IPS-NIHi11 (cell line): Measurements from ENCODE around the gene ZNF708.
"Not testable (repeated sequence)": the region's sequence is repeated elsewhere in the genome, so short reads cannot be mapped to it uniquely, and the experiment has no call there.

ENCODE experiments used
- DNase-seq: peaks from one replicate; pipeline ENCODE4 v3.0.0; 2012; ENCODE audit warnings: mixed read lengths, low spot score

ZNF708 gene

DNA sequence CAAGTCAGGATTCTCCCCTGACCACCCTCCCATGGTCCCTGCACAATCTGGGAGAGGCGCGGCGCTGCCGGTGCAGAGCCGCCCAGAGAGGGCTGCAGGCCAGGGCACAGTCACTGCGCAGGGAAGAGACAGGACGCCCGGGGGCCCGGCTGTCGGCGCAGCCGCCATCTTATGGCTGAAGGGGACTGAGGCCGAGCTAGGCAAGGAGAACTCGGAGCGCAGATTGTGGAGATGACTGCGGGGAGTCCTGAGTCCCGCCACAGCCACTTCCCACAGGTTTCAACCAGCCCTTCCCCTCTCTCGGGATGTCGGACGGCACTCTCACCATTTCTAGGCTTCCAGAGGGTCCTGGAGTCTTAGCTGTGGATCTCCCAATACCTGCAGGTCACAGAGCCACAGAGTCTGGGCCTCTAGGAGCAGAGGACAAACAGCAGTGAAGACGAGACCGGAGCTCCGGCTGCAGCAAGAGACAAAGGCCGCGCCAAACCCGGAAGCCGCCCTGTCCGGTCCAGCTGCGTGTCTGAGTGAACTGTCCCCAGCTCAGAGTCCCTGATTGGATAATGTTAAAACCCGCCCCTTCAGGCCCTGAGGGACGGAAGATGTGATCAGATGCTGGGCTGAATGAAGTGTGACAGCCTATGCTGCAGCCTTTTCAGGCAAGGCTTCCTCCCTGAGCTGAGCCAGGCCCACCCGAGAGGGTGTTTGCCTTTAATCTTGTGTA lies at the start of gene ZNF708:
TSS of gene ZNF708 (minus strand) at position 526 of the 721 bp plus-strand sequence. CDS start at position 328, 198 bp downstream.
- peak; percentile 92 for DNase-seq

DNA sequence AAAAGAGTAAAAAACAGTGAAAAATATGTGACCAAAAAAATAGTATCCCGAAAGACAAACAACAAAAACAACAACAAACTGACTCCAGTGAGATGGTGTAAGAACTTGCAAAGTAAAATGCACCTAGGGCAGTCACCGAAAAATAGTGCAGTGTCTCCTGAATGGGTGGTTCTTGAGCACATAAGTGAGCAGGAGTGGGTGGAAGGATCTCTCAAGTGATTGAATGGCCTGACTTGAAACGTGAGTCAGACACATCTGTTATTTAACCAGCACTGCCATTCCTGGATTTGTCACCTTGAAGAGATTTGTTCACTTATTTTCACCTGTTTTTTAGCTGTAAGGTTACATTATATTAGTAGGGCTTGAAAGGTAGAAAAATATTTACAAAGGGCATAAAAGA lies 33.1 kb upstream of the ZNF708 start:
- DNase-seq = no peak

GRCh38 chr19:21358768-21359451 lies 29.7 kb upstream of the ZNF708 start, which contains the start of gene ZNF738:
Gene ZNF738 (plus strand): TSS chr19:21359000. CDS start chr19:21359141, 141 bp downstream.
- DNase-seq = peak; percentile 97

- no peak for DNase-seq
These were observed 23.6 kb upstream of the ZNF708 start for GRCh38 chr19:21352830-21353229.

DNA sequence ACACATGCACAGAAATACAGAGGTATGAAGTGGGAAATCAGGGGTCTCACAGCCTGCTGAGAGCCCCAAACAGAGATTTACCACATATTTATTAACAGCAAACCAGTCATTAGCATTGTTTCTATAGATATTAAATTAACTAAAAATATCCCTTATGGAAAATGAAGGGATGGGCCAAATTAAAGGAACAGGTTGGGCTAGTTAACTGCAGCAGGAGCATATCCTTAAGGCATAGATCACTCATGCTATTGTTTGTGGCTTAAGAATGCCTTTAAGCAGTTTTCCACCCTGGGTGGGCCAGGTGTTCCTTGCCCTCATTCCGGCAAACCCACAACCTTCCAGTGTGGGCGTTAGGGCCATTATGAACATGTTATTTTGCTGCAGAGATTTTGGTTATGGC lies 15.6 kb upstream of the ZNF708 start:
- DNase-seq = not testable (repeated sequence)

GRCh38 chr19:21335721-21336120 lies 6.5 kb upstream of the ZNF708 start:
- no peak for DNase-seq

DNA sequence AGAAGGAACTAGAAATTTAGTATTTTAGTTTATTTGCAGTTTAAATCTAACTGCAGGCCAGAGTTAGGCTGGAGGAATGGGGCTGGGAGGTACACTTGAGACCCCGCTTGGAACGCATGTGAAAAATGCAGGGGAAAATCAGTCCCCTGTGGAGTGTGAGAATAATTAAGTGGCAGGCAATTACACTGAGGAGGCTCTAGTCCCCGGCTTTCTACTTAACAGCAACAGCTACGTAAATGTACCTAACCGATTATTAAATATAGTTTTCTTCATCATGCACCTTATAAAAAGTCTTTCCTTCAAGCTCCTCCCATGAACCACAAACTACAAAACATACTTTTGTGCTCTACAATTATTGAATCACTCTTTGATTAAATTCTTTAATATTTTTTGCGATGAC lies 804 bp downstream of the ZNF708 start:
- peak; percentile 6 for DNase-seq

DNA sequence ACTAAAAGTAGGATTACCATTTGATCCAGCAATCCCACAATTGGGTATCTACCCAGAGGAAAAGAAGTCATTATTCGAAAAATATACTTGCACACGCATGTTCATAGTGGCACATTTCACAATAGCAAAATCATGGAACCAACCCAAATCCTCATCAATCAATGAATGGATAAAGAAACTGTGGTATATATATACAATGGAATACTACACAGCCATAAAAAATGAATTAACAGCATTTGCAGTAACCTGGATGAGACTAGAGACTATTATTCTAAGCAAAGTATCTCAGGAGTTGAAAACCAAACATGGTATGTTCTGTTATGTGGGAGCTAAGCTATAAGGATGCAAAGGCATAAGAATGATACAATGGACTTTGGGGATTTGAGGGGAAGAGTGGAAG lies 3.0 kb downstream of the ZNF708 start:
- no peak for DNase-seq

DNA sequence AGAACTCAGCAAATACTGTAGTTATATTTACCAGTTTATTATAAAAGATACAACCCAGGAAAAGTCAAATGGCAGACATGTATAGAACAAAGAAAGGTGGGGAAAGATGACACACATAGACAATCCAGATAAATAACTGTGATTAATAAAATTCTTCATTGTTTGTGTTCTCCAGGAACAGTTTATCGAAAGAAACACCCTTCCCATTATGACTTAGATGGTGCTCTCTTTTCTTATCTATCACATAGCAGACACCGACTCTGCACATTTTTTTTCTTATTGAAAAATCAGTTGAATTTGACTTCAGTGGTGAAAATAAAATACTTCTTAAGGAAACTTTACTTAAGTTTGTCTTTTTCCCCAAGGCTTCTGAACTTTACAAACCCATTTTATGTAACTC lies 6.2 kb downstream of the ZNF708 start:
- DNase-seq = no peak

DNA sequence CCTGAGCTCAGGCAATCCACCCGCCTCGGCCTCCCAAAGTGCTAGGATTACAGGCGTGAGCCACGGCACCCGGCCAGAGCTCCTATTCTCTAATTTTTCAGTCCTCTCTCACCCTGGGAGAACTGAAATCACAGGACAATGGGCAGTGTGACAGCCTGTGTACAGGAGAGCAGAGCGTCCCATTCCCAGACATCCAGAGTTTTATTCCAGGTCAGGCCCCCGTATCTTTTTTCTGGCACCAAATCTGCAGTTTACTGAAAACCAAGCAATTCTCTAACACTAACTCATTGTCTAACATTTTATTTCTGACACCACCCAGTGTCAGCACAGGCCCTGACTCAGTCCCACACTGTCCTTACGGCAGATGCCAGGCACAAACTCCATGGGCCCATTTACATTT lies 6.7 kb downstream of the ZNF708 start:
- no peak for DNase-seq

DNA sequence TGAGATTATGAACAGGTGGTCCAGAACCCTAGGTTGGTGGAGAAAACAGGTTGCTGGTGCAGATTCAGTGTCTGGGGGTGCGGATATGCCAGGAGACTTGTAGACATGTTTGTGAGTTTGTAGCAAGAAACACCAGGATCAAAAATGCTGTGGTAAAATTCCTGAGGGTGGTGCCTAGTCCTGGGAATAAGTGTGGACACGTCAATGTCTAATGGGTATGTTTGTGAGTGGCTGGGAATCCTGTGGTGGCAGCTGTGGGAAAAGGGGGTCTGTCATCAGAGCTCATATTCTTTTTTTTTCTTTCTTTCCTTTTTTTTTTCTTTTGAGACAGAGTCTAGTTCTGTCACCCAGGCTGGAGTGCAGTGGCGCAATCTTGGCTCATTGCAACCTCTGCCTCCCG lies 7.2 kb downstream of the ZNF708 start:
- DNase-seq = no peak

DNA sequence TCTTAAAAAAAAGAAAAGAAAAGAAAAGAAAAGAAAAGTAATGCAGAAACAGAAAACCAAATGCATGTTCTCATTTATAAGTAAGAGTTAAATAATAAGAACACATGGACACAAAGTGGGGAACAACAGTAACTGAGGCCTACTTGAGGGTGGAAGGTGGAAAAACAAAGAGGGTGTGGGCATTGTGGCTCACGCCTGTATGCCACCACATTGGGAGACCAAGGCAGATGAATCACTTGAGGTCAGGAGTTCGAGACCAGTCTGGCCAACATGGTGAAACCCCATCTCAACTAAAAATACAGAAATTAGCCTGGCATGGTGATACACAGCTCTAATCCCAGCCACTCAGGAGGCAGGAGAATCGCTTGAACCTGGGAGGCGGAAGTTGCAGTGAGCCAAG lies 8.1 kb downstream of the ZNF708 start:
- no peak for DNase-seq

DNA sequence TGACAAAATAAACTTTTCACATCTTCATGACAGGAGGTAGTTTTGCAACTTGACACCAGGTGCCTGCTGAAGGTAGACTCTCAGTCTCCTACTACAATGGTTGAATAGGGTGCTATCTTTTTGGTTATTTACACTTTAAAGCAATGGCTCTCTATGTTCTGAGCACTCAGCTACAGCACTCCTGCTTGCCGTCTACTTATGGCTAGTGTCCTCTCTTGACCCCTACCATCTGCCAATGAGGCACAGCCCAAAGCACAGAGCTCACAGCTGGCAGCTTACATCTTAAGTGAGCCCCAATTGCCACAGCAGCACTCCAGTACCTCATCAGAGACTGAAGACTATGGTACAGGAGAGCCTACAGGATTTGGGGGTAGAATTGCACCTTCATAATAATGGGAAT lies 11.4 kb downstream of the ZNF708 start:
- DNase-seq = peak; percentile 3

DNA sequence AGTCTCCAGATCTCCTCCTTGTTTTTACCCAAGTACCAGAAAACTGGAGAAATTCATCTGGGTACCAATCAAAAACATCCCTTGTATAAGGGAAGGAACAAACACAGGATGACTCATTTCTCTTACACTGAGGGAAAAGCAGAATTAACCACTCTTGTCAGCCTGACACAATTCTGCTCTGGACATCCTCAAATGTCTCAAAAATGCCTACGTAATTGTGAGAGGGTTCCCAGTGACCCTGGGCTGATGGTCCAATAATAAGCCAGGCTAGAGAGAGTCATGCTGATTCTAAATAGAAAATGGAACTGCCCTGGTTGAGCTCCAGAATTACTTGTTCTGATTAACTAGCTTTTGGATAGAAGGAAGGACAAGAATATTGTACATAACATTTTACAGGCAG lies 14.5 kb downstream of the ZNF708 start:
- no peak for DNase-seq

GRCh38 chr19:21312807-21313206 lies 16.4 kb downstream of the ZNF708 start:
- DNase-seq = not testable (repeated sequence)

DNA sequence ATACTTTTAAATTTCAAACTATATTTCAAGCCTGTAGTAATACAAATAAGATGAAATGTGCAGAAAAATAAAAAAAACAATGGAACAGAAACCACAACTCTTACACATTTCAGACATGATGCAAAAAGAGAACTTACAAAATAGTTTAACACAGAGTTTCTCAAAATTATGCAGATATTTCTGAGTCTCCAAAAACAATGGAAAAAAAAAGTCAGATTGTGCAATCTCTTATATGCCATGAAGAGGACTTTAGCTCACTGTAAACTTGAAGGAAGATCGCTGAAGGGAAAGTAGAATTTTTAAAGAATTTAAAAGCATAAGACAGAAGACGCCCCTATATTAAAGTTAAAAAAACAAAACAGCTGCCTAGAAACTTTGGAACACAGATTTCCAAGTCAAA lies 20.4 kb downstream of the ZNF708 start:
- DNase-seq = no peak

DNA sequence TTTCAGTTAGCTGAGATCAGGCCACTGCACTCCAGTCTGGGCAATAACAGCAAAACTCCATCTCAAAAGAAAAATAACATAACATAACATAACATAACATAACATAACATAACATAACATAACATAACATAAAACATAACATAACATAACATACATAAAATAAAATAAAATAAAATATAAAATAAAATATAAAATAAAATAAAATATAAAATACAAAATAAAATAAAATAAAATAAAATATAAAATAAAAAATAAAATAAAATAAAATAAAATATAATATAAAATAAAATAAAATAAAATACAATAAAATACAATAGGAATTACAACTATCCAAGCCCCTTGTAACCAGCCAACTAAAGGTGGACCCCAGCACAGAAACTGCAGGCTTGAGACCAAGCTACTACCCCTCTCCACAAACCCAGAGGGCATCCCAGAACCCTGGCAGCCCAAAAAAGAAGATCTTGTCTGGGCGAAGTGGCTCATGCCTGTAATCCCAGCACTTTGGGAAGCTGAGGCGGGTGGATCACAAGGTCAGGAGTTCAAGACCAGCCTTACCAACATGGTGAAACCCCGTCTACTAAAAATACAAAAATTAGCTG lies 22.2 kb downstream of the ZNF708 start:
- DNase-seq = not testable (repeated sequence)

DNA sequence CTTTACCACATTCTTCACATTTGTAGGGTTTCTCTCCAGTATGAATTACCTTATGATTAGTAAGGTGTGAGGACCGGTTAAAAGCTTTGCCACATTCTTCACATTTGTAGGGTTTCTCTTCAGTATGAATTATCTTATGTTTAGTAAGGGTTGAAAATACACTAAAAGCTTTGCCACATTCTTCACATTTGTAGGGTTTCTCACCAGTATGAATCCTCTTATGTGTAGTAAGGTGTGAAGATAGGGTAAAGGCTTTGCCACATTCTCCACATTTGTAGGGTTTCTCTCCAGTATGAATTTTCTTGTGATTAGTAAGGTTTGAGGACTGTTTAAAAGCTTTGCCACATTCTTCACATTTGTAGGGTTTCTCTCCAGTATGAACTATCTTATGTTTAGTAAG lies 35.4 kb downstream of the ZNF708 start:
- not testable (repeated sequence) for DNase-seq

DNA sequence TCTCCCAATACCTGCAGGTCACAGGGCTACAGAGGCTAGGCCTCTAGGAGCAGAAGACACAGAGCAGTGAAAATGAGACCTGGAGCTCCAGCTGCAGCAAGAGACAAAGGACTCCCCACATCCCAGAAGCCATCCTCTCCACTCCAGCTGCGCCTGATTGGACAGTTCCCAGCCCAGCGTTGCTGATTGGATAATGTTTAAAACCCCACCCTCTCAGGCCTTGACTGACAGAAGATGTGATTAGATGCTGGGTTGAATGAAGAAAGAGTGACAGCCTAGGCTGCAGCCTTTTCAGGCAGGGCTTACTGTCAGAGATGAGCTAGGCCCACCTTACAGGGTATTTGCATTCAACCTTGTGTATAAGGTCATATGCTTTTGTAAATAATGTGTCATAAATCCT lies 59.4 kb downstream of the ZNF708 start:
- no peak for DNase-seq

- DNase-seq = no peak
These were observed 64.3 kb downstream of the ZNF708 start for GRCh38 chr19:21264891-21265290.

GRCh38 chr19:21264416-21264815 lies 64.8 kb downstream of the ZNF708 start:
- no peak for DNase-seq

DNA sequence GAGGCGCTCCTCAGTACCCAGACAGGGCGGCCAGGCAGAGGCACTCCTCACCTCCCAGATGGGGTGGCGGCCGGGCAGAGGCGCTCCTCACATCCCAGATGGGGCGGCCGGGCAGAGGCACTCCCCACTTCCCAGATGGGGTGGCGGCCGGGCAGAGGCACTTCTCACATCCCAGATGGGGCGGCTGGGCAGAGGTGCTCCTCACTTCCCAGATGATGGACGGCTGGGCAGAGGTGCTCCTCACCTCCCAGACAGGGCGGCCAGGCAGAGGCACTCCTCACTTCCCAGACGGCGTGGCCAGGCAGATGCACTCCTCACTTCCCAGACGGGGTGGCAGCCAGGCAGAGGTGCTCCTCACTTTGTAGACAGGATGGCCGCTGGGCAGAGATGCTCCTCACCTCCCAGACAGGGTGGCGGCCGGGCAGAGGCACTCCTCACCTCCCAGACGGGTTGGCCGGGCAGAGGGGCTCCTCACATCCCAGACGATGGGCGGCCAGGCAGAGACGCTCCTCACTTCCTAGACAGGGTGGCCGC lies 68.3 kb downstream of the ZNF708 start:
- DNase-seq = not testable (repeated sequence)
